Spleen (tissue), 7 donors: ENCODE results near the gene C2CD2.

ENCODE experiments used
- CTCF ChIP-seq, 11 experiments: fragments of 200-600 bp in 7 of 11; fragments of 450-650 bp in 4 of 11; sonication (generic) in 4 of 11; IDR thresholded peaks in 8 of 11; conservative IDR thresholded peaks in 3 of 11; 1 replicate in 7 of 11; 2 replicates in 4 of 11; pipeline versions ENCODE4 v1.4.0 to v1.8.0; 2016 to 2021; ENCODE audit warnings: antibody characterized with exemption in 11 of 11, inconsistent platforms in 4 of 11, mild to moderate bottlenecking in 1 of 11
- POLR2AphosphoS5 ChIP-seq, 3 donors: sonication (generic); formaldehyde crosslinking; IDR thresholded peaks; one replicate each; pipeline ENCODE4 v1.5.1; 2017; ENCODE audit warnings: antibody characterized with exemption in 3 of 3
- donor health status: DM: no; HTN: no; CAD: no; lungs with moderate emphysema.
- donor health status: DM: no; HTN: no; CAD: no.
- donor health status: DM: no; HTN: no; CAD: no.

GRCh38 chr21:41926117-41926806 lies 27.6 kb downstream of the C2CD2 start:
- TF ChIP-seq CTCF (IDR thresholded peaks at IDR 0.05 in 8 of 11, conservative IDR thresholded peaks at IDR 0.05 in 3 of 11) (no peak), POLR2AphosphoS5 (IDR thresholded peaks at IDR 0.05) (peak in 2 of 3 donors; percentile 28 to 33)
